ENCODE data around the gene SDHB.

- TF ChIP-seq CTCF (conservative IDR thresholded peaks at IDR 0.05 in 1 of 2, IDR thresholded peaks at IDR 0.05 in 1 of 2; ENCODE audit: extremely low read depth in 1 of 2, insufficient read depth in 1 of 2, low read depth in 1 of 2, low read length in 2 of 2) = no peak
- no peak for TF ChIP-seq EZH2 (IDR thresholded peaks at IDR 0.05; ENCODE audit: borderline replicate concordance, low read length)
Measured at GRCh38 chr1:17098446-17099317, 44.9 kb upstream of the SDHB start.
